Renal cortex interstitium (tissue), 11 donors: Measurements from ENCODE around the gene MRM2. TPM values are rescaled to one million over a fixed set of nuclear protein-coding genes. Genes with fewer than 3 reads are reported as not detected.

Experiments used
- DNase-seq, 11 donors: peaks; one replicate each; pipeline ENCODE4 v3.0.0-alpha.2; 2013; ENCODE audit warnings: low read depth in 9 of 11, low spot score in 4 of 11; ENCODE audit errors: extremely low read depth in 1 of 11
- polyA plus RNA-seq, 3 donors: library from polyadenylated mRNA; unstranded; fragments of 120-200 nt; gene quantifications; one replicate each; pipeline ENCODE4 v1.2.1, GENCODE V29; 2013; ENCODE audit not compliant: insufficient read length in 3 of 3

MRM2 gene
- polyA plus RNA-seq, 3 donors = 32.9 to 39.6 (median 38.7) TPM

DNA sequence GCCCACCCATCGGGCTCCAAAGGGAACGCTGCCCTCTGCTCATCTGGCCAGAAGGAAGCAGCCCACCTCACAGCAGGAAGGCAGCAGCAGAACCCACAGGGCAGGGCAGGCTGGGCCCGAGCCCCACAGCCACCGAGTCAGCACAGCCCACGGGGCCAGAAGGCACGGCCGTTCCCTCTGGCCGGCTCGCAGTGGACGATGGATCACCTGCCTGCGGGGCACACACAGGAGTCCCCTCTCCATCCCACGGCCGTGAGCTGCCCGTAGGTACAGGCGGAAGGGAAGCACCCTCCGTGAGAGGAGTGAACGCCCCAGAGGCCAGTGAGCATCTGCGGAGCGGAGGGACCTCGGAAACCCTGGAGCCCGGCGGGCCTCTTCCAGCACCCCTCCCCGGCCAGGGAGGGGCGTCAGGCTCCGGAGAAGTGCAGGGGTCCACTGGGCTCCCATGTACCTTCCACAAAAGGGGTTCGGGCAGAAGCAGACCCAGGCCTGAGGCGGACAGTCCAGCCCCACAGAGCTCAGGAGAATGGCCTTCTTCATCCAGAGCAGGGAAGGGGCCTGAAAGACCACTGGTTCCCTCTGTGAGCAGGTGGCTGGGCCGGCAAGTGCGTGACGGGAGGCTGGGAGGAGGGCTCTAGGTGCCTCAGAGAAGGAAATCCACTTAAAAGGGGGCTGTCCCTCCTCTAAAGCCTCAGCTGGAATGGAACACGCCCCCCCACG is 11.7 kb upstream of the MRM2 start:
- no peak for DNase-seq

DNA sequence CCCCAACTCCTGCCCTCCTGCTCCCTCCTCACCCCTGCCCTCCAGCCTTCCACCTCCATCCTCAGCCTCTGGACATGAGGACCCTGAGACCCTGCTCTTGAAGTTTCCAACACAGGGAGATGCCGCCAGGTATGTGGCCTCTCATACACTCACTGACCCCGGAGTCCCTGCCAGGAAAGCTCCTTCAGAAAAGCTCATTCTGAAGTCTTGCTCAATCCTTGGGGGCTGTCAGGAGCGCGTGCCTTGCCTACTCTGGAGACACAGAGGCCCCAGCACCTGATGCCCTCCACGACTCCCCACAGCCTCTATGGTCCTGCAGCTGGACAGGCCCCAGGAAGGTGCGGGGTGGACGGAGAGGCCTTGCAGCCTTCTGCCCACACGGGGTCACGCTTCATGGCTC is 11.0 kb upstream of the MRM2 start:
- no peak for DNase-seq

DNA sequence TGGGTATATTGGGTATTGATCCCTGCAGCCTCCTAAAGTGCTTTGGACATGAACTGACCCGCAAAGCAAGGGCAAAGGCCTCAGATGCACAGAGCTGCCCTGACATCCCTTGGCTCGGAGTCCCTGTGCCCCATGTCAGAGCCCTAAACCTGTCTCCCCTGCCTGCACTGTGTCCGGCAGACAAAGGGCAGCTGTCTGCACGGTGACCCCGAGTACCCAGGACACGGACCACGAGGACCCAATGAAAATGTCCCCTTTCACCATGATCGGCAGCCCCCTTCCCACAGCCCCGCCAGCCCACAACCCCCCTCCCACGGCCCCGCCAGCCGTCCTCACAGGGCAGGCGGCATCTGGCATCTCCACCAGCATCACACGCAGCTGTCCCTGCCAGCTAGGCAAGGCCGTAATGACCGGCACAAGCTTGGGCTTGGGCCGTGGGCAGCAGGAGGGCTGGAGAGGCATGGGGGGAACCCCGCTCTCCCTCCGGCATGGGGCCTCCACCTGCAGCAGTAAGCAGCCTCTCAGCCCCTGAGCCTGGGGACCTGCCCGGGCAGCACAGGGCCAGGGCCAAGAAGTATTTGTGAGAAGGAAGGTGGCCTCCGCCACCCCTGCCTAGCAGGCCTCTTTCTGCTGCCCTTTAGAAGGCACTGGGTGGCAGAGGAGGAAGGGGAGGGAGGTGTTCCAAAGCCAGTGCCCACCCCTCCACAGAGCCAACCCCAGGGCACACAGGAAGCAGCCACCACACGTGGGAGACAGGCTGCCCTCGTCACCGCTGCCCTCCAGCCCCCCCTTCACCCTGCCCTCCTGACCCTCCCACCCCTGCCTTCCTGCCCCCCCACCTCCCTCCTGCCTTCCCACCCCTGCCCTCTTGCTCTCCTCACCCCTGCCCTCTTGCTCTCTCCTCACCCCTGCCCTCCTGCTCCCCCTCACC is 10.1 kb upstream of the MRM2 start:
- DNase-seq = no peak

DNA sequence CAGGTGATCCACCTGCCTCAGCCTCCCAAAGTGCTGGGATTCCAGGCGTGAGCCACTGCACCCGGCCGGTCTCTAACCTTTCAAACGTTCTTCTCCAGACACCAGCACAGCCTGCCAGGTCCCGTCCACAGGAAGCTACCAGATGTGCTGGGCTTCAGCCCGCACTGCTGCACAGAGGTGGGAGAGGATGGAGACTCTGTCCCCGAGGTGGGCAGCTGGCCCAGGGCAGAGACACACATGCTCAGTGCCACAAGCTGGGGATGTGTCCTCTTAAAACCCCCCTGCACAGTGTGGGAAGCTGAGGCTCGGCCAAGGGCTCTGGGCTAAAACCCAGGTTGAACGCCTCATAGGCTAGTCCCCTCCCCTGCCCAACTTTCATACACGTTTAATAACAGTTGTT is 9.4 kb upstream of the MRM2 start:
- no peak for DNase-seq

DNA sequence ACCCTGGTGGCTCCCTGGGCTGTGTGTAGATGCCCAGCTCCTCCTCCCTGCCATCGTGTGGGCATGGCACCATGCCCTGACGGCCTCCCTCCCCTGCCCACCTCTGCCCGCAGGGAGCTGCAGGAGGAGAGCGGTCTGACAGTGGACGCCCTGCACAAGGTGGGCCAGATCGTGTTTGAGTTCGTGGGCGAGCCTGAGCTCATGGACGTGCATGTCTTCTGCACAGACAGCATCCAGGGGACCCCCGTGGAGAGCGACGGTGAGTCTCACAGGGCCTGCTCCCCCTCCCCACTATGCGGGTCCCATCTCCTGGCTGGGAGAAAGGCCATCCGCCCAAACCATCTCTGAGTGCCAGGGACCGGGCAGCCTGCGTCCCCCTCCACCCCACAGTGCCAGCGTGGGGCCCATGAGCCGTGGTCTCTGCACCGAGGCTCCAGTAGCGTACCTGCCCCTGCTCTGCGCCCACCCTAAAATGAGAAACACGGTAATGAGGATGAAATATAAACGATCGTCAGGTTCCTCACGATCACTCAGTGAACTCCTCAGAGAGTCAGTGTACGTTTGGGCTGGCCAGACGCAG is 7.8 kb upstream of the MRM2 start:
- no peak for DNase-seq

DNA sequence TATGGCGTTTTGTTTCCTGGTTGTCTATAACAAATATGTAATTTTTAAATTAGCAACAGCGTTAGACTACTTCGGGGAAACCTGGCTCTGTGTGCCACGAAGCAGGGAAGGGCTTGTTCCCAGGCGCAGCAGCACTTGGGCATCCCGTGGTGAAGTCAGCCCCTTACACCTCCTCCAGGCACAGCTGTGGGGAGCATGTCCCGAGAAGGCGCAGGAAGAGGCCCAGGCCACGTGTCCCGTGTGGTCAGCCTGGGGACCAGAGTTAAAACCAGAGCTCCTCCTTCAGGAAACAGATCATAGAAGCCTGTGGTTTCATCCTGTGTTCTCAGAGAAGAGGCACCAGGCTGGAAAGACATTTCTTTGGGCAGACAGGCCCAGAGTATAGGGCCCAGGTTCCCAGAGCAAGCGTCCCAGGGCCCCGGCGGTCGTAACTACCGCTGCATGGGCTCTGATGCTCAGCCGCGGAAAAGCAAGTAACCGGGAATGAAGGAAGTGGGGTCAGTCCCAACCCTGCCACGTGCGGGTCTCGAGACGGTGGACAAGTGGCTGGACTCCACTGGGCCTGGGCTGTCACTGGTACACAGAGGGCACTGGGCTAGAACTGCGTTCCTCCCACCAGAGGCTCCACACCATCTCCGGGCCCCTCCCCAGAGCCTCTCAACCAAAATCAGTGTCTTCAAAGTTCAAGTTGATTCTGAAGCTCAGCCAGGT is 7.1 kb upstream of the MRM2 start:
- DNase-seq = no peak

DNA sequence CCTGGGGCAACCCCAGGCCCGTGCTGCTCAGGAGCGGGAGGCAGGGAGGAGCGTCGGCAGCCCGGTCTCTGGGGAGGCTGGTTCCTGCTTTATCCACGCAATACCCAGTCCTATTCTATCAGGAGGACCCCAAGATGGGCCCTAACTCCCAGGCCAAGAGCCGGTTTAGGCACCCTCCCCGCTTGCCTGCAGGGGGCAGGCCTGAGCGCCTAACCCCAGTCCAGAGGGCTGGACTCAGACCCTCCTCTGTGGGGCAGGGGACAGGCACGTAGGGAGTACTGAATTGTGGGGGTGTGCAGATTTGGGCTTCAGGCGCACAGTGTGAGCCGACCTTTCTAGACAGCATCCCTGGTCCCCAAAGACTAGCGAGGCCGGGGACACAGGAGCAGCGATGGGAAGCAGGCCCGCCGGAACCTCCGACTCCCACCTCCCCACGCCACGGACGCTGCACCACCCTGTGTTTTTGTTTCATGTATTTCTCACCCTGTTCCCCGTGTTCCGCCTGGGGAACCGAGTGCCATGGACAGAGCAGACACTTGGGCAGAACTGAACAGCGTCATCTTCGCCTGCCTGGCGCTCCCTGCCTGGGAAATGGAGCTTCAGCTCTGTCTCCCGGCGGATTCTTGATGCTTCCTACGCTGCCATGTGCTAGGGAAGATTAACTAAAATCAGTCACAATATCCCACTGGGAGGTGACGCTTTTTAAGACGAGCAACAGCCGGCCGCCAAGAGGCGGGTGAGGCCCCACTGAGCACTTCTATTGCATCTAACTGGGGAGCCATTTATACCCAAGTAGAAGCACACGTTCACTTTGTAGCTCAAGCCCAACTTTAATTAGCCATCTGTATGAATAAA is 5.4 kb upstream of the MRM2 start:
- DNase-seq = no peak

DNA sequence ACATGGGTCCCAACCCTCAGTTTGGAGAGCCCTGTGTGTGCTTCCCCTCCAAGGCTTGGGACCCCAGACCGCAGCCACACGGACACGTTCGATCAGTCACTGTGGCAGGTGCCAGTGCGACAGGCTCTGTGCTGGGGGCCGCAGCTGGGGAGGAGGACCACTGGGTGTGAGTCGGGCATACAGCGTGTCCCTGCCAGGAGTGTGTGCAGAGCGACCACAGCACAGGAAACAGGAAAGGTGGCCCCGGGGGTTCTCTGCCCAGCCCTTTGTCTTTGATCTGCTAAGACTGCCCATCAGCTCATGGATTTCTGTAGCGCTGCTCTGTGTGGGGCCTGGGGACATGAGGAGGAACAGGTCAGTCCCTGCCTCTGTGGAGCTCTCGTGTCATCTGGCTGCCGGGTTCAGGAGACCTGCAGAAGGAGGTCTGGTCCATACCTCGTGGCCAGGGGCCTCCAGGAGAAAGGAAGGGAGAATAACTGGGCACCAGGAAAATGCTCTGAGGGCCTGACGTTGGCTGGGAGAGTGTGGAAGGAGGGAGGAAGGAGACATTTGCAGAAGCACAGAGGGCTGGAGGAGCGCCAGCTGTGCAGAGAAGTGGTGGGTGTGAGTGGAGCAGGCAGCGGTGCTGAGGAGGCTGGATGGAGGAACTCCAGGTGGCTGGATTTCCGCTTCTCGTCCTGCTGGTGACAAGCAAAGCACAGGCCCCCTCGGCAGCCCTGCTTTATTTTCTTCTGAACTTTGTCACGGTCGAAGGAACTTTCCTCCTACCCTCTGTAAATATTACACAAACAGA is 4.1 kb upstream of the MRM2 start:
- DNase-seq = no peak

DNA sequence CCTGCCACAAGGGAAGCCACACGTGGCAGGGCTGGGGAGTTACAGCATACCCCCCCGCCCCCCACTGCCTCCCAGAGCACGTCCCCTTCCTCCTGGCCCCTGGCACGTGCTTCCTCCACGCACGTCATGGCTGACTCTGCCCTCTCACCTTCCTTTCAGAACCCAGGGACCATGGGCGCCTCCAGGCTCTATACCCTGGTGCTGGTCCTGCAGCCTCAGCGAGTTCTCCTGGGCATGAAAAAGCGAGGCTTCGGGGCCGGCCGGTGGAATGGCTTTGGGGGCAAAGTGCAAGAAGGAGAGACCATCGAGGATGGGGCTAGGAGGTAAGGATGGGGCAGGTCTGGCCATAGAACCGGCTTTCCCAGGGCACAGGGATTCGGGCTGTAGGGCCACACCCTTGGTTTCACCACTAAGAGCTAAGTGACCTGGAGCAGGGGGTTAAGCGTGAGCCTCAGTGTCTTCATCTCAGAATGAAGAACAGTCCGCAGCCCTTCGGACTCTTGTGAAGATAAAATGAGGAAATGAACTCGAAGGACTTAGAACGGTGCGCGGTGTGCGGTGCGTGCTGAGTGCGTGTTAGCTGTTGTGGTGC is 2.5 kb upstream of the MRM2 start:
- DNase-seq = no peak

DNA sequence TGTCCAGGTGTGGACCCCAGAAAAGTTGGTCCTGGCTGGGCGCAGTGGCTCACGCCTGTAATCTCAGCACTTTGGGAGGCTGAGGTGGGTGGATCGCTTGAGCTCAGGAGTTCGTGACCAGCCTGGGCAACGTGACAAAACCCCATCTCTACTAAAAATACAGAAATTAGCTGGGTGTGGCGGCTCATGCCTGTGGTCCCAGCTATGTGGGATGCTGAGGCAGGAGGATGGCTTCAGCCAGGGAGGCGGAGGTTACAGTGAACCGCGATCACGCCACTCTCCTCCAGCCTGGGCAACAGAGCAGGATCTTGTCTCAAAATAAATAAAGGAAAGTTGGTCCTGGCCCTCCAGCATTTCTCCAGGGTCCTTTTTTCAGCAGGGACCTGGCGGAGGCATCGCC is 1.5 kb upstream of the MRM2 start:
- no peak for DNase-seq

DNA sequence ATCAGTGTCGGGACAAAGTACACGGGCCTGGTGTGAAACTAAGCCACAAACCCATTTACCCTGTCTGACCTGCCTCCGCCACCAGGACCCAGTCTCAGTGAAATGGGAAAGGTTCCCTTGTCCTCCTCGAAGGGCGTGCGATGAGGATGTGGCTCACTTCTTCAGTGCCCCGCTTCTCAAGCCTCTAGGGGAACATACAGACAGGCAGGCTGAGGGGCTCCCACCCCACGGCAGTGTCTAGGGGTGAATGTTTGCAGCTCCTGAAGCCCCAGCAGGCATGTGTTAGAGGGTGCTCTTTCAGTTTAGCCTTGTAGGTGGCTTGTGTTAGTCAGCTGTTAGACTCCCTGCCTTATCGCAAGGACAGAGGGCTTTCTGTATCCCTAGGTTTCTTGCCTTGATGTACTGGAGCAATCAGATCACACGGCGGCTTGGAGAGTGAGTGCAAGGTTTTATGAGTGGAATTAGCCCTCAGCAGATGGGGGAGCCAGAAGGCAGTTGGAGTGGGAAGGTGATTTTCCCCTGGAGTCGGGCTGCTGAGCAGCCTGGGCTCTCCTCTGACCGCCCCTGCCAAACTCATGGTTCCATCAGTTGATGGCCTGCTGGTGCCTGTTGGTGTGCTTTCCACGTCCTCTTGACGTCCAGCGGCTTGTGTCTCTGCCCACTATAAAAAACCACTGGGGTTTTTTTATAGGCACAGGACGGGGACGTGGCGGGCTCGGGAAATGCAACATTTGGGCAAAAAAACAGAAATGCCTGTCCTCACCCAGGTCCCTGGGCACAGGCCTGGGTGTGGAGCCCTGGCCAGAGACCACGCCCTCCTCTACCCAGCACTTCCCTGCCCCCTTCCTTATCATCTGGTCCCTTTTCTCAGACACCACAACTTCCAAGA is 780 bp upstream of the MRM2 start:
- no peak for DNase-seq

DNA sequence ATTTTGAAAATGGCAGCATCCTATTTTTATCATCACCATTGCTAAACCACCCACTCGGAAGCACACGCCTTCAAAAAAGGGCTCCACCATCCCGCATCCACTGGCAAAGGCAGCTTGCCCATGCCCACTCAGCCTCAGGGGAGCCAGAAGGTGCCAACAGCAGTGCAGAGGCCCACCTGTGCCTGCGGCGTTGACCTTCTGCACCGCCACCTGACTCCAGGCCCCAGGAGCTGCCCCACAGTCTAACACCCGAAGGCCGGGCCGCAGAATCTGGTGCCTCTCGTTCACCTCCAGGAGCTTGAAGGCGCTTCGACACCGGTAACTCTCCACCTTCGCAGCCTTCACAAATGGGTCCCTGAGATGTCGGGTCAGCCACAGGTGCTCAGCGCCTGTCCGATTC is 2.8 kb downstream of the MRM2 start:
- no peak for DNase-seq

DNA sequence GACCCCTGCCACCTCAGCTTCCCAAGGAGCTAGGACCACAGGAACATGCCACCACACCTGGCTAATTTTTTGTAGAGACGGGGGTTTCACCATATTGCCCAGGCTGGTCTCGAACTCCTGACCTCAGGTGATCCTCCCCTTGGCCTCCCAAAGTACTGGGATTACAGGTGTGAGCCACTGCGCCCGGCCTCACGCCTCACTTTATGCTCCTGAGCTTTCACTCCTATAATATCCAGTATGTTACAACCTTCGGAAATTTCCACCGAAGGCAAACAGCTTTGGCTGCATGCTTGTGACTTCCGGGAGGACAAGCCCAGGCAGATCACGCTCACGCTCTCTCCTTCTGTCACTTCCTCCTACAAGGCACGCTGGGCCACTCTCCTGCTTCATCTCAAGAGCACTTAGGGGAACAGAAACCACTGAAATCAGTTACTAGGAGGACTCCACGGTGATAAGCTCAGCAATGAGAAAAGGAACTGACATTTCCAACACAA is 4.8 kb downstream of the MRM2 start:
- DNase-seq = no peak

DNA sequence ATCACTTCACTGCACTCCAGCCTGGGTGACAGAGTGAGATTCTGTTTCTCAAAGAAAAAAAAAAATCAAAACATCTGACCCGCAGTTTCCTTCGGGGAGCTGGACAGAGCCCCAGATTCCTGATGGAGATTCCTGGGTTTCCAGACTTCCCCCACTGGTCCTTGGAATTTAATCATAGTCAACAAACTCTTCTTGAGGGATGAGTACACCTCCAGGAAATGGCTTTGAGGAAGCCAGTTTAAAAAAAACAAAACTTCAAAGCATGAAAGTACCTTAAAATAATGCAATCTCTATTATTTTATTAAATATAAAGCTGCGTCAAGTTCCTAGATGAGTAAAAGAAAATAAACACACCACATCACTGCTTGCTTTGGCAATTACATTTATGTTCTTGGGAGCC is 8.1 kb downstream of the MRM2 start:
- no peak for DNase-seq

DNA sequence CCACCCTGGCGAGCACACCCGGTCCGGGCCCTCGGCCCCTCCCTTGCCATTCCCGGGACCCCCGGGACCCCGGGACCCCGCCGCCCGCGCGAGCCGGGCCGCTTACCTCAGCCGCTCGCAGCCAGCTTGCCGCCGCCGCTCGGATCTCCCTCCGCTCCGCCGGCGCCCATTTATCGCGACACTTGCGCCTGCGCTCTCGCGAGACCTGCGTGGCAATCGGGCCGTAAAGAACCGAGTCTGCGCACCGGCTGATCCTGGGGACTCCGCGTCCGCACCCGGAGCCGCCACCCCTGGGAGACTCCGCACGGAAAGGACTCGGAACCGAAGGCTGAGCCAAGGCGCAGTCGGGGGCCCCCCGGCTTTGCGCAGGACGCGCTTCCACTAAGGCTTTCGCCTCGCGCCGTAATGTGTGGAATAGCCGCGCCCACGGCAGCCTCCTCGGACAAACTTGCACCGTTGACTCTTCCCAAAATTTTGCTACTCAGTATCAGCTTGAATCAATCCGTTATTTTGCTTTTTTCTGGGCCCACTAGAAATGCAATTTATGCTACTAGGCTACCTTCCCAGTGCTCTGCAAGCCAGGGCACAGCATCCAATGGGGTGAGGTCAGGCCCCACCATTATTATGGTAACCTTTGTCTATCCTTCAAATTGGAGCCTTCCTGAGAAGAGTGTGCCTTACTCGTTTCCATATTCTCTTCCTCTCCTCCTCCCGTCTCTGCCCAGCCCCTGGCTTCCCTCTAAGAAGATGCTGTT is 9.1 kb downstream of the MRM2 start, which contains the start of gene MAD1L1:
Gene MAD1L1, minus strand, starts transcription at position 180 of the 755 bp plus-strand sequence. CDS start 2,812 bp downstream, outside the sequence.
- DNase-seq = peak; percentile 75 to 89 (median 83)
